Nucleus accumbens (tissue), 56 donors: Measurements from ENCODE around the gene MECP2.

ENCODE experiments used
- DNase-seq, 56 donors: peaks; one replicate each; lab custom pipeline; 2025; lab: John Stamatoyannopoulos, UW

MECP2 gene

GRCh38 chrX:154064637-154065435, 32.7 kb downstream of the MECP2 start:
- no peak for DNase-seq

- no peak for DNase-seq
Measured at GRCh38 chrX:154063234-154063633, 34.3 kb downstream of the MECP2 start.

- no peak for DNase-seq
Measured at GRCh38 chrX:154061801-154062200, 35.7 kb downstream of the MECP2 start.

- DNase-seq, result no peak
Measured at GRCh38 chrX:154059729-154060245, 37.7 kb downstream of the MECP2 start.

- no peak for DNase-seq
Measured at GRCh38 chrX:154059231-154059630, 38.3 kb downstream of the MECP2 start.

- no peak for DNase-seq
Measured at GRCh38 chrX:154058214-154058997, 39.1 kb downstream of the MECP2 start.

GRCh38 chrX:154057791-154058190, 39.7 kb downstream of the MECP2 start:
- no peak for DNase-seq

- no peak for DNase-seq
Measured at GRCh38 chrX:154056770-154057241, 40.7 kb downstream of the MECP2 start.

- peak in 39 of 56 donors; percentile 1 to 77 (median 18) for DNase-seq
Measured at GRCh38 chrX:154051201-154051810, 46.2 kb downstream of the MECP2 start.

- no peak for DNase-seq
Measured at GRCh38 chrX:154050113-154050495, 47.4 kb downstream of the MECP2 start.

GRCh38 chrX:154049209-154050112, 48.1 kb downstream of the MECP2 start:
- DNase-seq, result no peak

- no peak for DNase-seq
Measured at GRCh38 chrX:154048398-154048797, 49.1 kb downstream of the MECP2 start.

GRCh38 chrX:154046940-154047610, 50.4 kb downstream of the MECP2 start:
- no peak for DNase-seq

- DNase-seq, result peak in 4 of 56 donors; percentile 2 to 5 (median 4)
Measured at GRCh38 chrX:154046031-154046781, 51.3 kb downstream of the MECP2 start.

GRCh38 chrX:154044091-154044490, 53.4 kb downstream of the MECP2 start:
- DNase-seq, result no peak

- no peak for DNase-seq
Measured at GRCh38 chrX:154043003-154043763, 54.3 kb downstream of the MECP2 start.

GRCh38 chrX:154040863-154041262, 56.7 kb downstream of the MECP2 start:
- no peak for DNase-seq

GRCh38 chrX:154040307-154040756, 57.2 kb downstream of the MECP2 start:
- no peak for DNase-seq
